K562 (cell line): Measurements from ENCODE around the gene MPZL1. TPM values are rescaled to one million over a fixed set of nuclear protein-coding genes. Genes with fewer than 3 reads are reported as not detected.

Experiments used
- ASH1L ChIP-seq: fragments of 450-650 bp; IDR thresholded peaks from 2 replicates; pipeline ENCODE4 v1.6.1; 2018; ENCODE audit warnings: borderline replicate concordance, mild to moderate bottlenecking, low read depth; ENCODE audit not compliant: partially characterized antibody
- BCL6 ChIP-seq: fragments of 250-450 bp; sonication (Bioruptor Pico); IDR thresholded peaks from 2 replicates; pipeline ENCODE4 v1.4.0; 2020
- E2F3 ChIP-seq: fragments of 250-450 bp; sonication (Bioruptor Pico); IDR thresholded peaks from 2 replicates; pipeline ENCODE4 v1.4.0; 2020; ENCODE audit warnings: mild to moderate bottlenecking
- MAFG ChIP-seq: fragments of 450-650 bp; conservative IDR thresholded peaks from 2 replicates; pipeline ENCODE4 v1.6.1; 2016; ENCODE audit warnings: missing genetic modification characterization, missing compliant biosample characterization
- MEF2D ChIP-seq: conservative IDR thresholded peaks from 2 replicates; pipeline ENCODE4 v1.6.1; 2016; ENCODE audit warnings: low read depth, missing genetic modification characterization, missing compliant biosample characterization
- MTF1 ChIP-seq: fragments of 250-450 bp; sonication (Bioruptor Pico); IDR thresholded peaks from 2 replicates; pipeline ENCODE4 v1.9.0; 2021; ENCODE audit warnings: moderate library complexity, mild to moderate bottlenecking, inconsistent platforms, borderline replicate concordance
- PRPF4 ChIP-seq: fragments of 200-400 bp; formaldehyde crosslinking; IDR thresholded peaks from one replicate; pipeline ENCODE4 v1.6.1; 2017; ENCODE audit warnings: low read length, low read depth, mild to moderate bottlenecking; ENCODE audit not compliant: insufficient read depth, poor library complexity, severe bottlenecking
- SIX5 ChIP-seq, 2 experiments: IDR thresholded peaks; 2 replicates each; pipeline ENCODE4 v1.6.1; 2011; ENCODE audit warnings: low read length in 2 of 2, borderline replicate concordance in 1 of 2, low read depth in 1 of 2, mild to moderate bottlenecking in 1 of 2, moderate library complexity in 1 of 2; ENCODE audit not compliant: insufficient read depth in 1 of 2
- ZNF124 ChIP-seq: sonication (generic); formaldehyde crosslinking; IDR thresholded peaks from 2 replicates; pipeline ENCODE4 v1.8.1; 2022; ENCODE audit warnings: missing genetic modification reagents
- ZNF239 ChIP-seq: fragments of 250-450 bp; sonication (Bioruptor Pico); IDR thresholded peaks from 2 replicates; pipeline ENCODE4 v1.4.0; 2020; ENCODE audit warnings: mild to moderate bottlenecking
- ZNF3 ChIP-seq: fragments of 250-450 bp; sonication (Bioruptor Pico); IDR thresholded peaks from 2 replicates; pipeline ENCODE4 v1.5.0; 2021; ENCODE audit warnings: mild to moderate bottlenecking, moderate library complexity
- ZNF347 ChIP-seq: fragments of 450-650 bp; formaldehyde crosslinking; IDR thresholded peaks from 2 replicates; pipeline ENCODE4 v1.4.0; 2020; ENCODE audit warnings: low read depth, mild to moderate bottlenecking, moderate library complexity
- ZNF584 ChIP-seq: fragments of 200-800 bp; sonication (Bioruptor generic); IDR thresholded peaks from 2 replicates; pipeline ENCODE4 v1.6.1; 2016; ENCODE audit warnings: low read depth, mild to moderate bottlenecking, missing genetic modification characterization, missing compliant biosample characterization
- ZNF668 ChIP-seq: fragments of 250-450 bp; sonication (Bioruptor Pico); IDR thresholded peaks from 2 replicates; pipeline ENCODE4 v1.8.0; 2022; ENCODE audit warnings: mild to moderate bottlenecking, inconsistent platforms
- ZNF766 ChIP-seq: fragments of 200-800 bp; sonication (Bioruptor generic); conservative IDR thresholded peaks from 2 replicates; pipeline ENCODE4 v1.6.1; 2016; ENCODE audit warnings: missing genetic modification characterization, missing compliant biosample characterization
- ZNF785 ChIP-seq: fragments of 250-450 bp; sonication (Bioruptor Pico); IDR thresholded peaks from 2 replicates; pipeline ENCODE4 v1.4.0; 2020; ENCODE audit warnings: mild to moderate bottlenecking
- polyA plus RNA-seq, 8 experiments: library from polyadenylated mRNA; depleted of rRNA in 4 of 8; stranded (reverse) in 5 of 8; unstranded in 3 of 8; fragments of >200 nt; fragmentation: Nextera tagmentation in 2 of 8; fragmentation: Illumina TruSeq in 1 of 8; extraction: Ambion mirVana in 2 of 8; extraction: Trizol in 1 of 8; gene quantifications; 2 replicates each; pipeline versions ENCODE4 v1.2.1 to v1.2.3, GENCODE V29; 2011 to 2014; ENCODE audit warnings: inconsistent platforms in 1 of 8, missing spikeins in 1 of 8
- total RNA-seq, 7 experiments: library from RNA; depleted of rRNA in 6 of 7; stranded (reverse); fragments of >200 nt in 6 of 7; fragmentation: Illumina TruSeq in 2 of 7; extraction: Trizol in 2 of 7; gene quantifications; 2 replicates each; pipeline versions ENCODE4 v1.2.1 to v1.2.3, GENCODE V29; 2011 to 2021; ENCODE audit warnings: low replicate concordance in 1 of 7
- TF ChIP-seq, protein P1 (sequence below): sonication (generic); formaldehyde crosslinking; IDR thresholded peaks from 2 replicates; pipeline ENCODE4 v1.8.1; 2022; ENCODE audit warnings: missing genetic modification reagents
- TF ChIP-seq, protein P2 (sequence below): sonication (generic); formaldehyde crosslinking; IDR thresholded peaks from 2 replicates; pipeline ENCODE4 v1.9.0; 2022; ENCODE audit warnings: mild to moderate bottlenecking, missing genetic modification reagents
- TF ChIP-seq, protein P3 (sequence below), 2 experiments: fragments of 450-650 bp in 1 of 2; sonication (generic) in 1 of 2; formaldehyde crosslinking in 1 of 2; IDR thresholded peaks in 1 of 2; conservative IDR thresholded peaks in 1 of 2; 2 replicates each; pipeline versions ENCODE4 v1.6.1 to v1.8.1; 2016 to 2023; ENCODE audit warnings: mild to moderate bottlenecking in 2 of 2, moderate library complexity in 2 of 2, inconsistent platforms in 1 of 2, missing genetic modification reagents in 1 of 2
- TF ChIP-seq, protein P4 (sequence below): fragments of 250-450 bp; sonication (Bioruptor Pico); IDR thresholded peaks from 2 replicates; pipeline ENCODE4 v1.8.0; 2022; ENCODE audit warnings: inconsistent platforms, mild to moderate bottlenecking, moderate library complexity, borderline replicate concordance
- TF ChIP-seq, protein P5 (sequence below): fragments of 450-650 bp; IDR thresholded peaks from 2 replicates; pipeline ENCODE4 v1.6.1; 2017; ENCODE audit warnings: mild to moderate bottlenecking, moderate library complexity
- TF ChIP-seq, protein P6 (sequence below): sonication (generic); formaldehyde crosslinking; IDR thresholded peaks from 2 replicates; pipeline ENCODE4 v1.8.0; 2022; ENCODE audit warnings: mild to moderate bottlenecking, missing genetic modification reagents

Gene MPZL1
- total and polyA plus RNA-seq, 9 of the 15 experiments (the other 6 are each of a cell fraction or from before 2014, with no cell fraction given), result 14.5 to 153 (median 66.5) TPM

DNA sequence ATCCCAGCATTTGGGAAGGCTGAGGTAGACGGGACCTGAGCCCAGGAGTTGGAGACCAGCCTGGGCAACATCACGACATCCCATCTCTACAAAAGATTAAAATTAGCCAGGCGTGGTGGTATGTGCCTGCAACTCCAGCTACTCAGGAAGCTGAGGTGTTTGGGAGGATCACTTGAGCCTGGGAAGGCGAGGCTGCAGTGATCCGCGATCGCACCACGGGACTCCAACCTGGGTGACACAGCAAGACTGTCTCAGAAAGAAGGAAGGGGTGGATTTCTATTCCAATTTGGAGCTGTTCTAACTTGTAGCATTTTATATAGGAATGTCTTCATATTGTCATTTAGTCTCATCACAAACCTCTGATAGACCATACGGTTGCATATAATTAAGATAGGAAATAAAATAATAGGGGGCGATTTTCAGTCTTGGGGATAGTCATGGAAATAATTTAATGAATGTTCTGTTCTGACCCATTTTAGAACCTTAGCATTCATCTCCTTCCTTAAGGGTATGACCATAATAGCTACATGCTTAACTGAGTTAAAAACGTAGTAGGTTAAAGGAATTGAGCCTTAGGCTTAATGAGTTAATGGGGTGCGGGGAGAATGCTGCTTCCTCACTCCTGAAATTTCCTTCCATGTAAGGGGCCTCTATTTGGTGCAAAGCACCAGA is 99.0 kb downstream of the MPZL1 start (continued):
- TF ChIP-seq ASH1L (no peak), ZNF3 (CRISPR knock-in tag) (no peak), E2F3 (no peak), MAFG (tag) (peak; percentile 69), ZNF347 (no peak), ZNF766 (no peak), BCL6 (CRISPR knock-in tag) (0 out of 2 replicates have a peak, but pooled peaks have one; percentile 14), ZNF239 (CRISPR knock-in tag) (no peak), ZNF668 (CRISPR knock-in tag) (no peak), MTF1 (CRISPR knock-in tag) (no peak), ZNF785 (no peak), ZNF584 (CRISPR knock-in tag) (no peak; the same call in 1 of the 2 replicates), MEF2D (tag) (no peak), SIX5 (IDR thresholded peaks at IDR 0.05; ENCODE audit: borderline replicate concordance in 1 of 2, insufficient read depth in 1 of 2, low read depth in 1 of 2, low read length in 2 of 2) (no peak), ZNF124 (CRISPR knock-in tag) (no peak), PRPF4 (no peak)
- TF ChIP-seq, protein P1, sequence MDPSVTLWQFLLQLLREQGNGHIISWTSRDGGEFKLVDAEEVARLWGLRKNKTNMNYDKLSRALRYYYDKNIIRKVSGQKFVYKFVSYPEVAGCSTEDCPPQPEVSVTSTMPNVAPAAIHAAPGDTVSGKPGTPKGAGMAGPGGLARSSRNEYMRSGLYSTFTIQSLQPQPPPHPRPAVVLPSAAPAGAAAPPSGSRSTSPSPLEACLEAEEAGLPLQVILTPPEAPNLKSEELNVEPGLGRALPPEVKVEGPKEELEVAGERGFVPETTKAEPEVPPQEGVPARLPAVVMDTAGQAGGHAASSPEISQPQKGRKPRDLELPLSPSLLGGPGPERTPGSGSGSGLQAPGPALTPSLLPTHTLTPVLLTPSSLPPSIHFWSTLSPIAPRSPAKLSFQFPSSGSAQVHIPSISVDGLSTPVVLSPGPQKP (CRISPR knock-in tag), result no peak
- TF ChIP-seq, protein P2, sequence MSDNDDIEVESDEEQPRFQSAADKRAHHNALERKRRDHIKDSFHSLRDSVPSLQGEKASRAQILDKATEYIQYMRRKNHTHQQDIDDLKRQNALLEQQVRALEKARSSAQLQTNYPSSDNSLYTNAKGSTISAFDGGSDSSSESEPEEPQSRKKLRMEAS (CRISPR knock-in tag), result no peak
- TF ChIP-seq, protein P3, sequence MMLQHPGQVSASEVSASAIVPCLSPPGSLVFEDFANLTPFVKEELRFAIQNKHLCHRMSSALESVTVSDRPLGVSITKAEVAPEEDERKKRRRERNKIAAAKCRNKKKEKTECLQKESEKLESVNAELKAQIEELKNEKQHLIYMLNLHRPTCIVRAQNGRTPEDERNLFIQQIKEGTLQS (IDR thresholded peaks at IDR 0.05), result peak; percentile 14; the same call in 1 of the 2 replicates
- TF ChIP-seq, protein P3 (CRISPR knock-in tag; conservative IDR thresholded peaks at IDR 0.05), result no peak
- TF ChIP-seq, protein P4, sequence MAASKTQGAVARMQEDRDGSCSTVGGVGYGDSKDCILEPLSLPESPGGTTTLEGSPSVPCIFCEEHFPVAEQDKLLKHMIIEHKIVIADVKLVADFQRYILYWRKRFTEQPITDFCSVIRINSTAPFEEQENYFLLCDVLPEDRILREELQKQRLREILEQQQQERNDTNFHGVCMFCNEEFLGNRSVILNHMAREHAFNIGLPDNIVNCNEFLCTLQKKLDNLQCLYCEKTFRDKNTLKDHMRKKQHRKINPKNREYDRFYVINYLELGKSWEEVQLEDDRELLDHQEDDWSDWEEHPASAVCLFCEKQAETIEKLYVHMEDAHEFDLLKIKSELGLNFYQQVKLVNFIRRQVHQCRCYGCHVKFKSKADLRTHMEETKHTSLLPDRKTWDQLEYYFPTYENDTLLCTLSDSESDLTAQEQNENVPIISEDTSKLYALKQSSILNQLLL (CRISPR knock-in tag), result no peak
- TF ChIP-seq, protein P5, sequence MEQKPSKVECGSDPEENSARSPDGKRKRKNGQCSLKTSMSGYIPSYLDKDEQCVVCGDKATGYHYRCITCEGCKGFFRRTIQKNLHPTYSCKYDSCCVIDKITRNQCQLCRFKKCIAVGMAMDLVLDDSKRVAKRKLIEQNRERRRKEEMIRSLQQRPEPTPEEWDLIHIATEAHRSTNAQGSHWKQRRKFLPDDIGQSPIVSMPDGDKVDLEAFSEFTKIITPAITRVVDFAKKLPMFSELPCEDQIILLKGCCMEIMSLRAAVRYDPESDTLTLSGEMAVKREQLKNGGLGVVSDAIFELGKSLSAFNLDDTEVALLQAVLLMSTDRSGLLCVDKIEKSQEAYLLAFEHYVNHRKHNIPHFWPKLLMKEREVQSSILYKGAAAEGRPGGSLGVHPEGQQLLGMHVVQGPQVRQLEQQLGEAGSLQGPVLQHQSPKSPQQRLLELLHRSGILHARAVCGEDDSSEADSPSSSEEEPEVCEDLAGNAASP, result no peak
- TF ChIP-seq, protein P6, sequence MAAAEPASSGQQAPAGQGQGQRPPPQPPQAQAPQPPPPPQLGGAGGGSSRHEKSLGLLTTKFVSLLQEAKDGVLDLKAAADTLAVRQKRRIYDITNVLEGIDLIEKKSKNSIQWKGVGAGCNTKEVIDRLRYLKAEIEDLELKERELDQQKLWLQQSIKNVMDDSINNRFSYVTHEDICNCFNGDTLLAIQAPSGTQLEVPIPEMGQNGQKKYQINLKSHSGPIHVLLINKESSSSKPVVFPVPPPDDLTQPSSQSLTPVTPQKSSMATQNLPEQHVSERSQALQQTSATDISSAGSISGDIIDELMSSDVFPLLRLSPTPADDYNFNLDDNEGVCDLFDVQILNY (CRISPR knock-in tag), result no peak
